WTC11 (cell line): ENCODE data around the gene CPA4. TPM values are rescaled to one million over a fixed set of nuclear protein-coding genes. Genes with fewer than 3 reads are reported as not detected.
"Not testable (repeated sequence)": the region's sequence is repeated elsewhere in the genome, so short reads cannot be mapped to it uniquely, and the experiment has no call there.

Experiments used
- ATAC-seq: fragments of 200-7000 bp; cut with Tn5 transposase; 2 replicates; pipeline ENCODE4 v1.10.0; 2021; ENCODE audit warnings: mild to moderate bottlenecking, moderate library complexity
- Bru-seq: library from RNA; stranded (reverse); fragments of 400-500 nt; gene quantifications from one replicate; lab custom pipeline; 2021; lab: Mats Ljungman, UMichigan
- CTCF ChIA-PET: fragments of 300-600 bp; sonication (Branson Sonifier 250); formaldehyde crosslinking; loops from one replicate; lab custom pipeline; 2021; ENCODE audit warnings: antibody characterized with exemption; lab: Charles Lee
- POLR2A ChIA-PET: fragments of 350-600 bp; sonication (Branson Sonifier 250); formaldehyde crosslinking; loops from one replicate; lab custom pipeline; 2021; ENCODE audit warnings: antibody characterized with exemption; lab: Charles Lee
- DNase-seq: peaks from one replicate; pipeline ENCODE4 v3.0.0; 2021; ENCODE audit warnings: low spot score
- H3K27ac Mint-ChIP-seq: 2 replicates; pipeline ENCODE4 v1.8.0; 2021; ENCODE audit warnings: mixed read lengths
- H3K27me3 Mint-ChIP-seq: 2 replicates; pipeline ENCODE4 v1.8.0; 2021; ENCODE audit warnings: low read depth, mild to moderate bottlenecking, moderate library complexity, mixed read lengths
- H3K36me3 Mint-ChIP-seq: 2 replicates; pipeline ENCODE4 v1.8.0; 2021; ENCODE audit warnings: mixed read lengths
- H3K4me1 Mint-ChIP-seq: 2 replicates; pipeline ENCODE4 v1.8.0; 2022; ENCODE audit warnings: mixed read lengths
- H3K4me3 Mint-ChIP-seq: 2 replicates; pipeline ENCODE4 v1.8.0; 2021; ENCODE audit warnings: mild to moderate bottlenecking, moderate library complexity, mixed read lengths
- H3K9me3 Mint-ChIP-seq: 2 replicates; pipeline ENCODE4 v1.8.0; 2021; ENCODE audit warnings: mixed read lengths
- ELF4 ChIP-seq: sonication (generic); formaldehyde crosslinking; IDR thresholded peaks from 2 replicates; pipeline ENCODE4 v1.8.1; 2022; ENCODE audit warnings: low read depth, mild to moderate bottlenecking, moderate library complexity, missing genetic modification reagents
- GTF2I ChIP-seq: fragments of 250-450 bp; sonication (Bioruptor Pico); conservative IDR thresholded peaks from 2 replicates; pipeline ENCODE4 v1.4.0; 2021; ENCODE audit warnings: mild to moderate bottlenecking
- JAZF1 ChIP-seq: fragments of 250-450 bp; sonication (Bioruptor Pico); IDR thresholded peaks from 2 replicates; pipeline ENCODE4 v1.9.0; 2021; ENCODE audit warnings: moderate library complexity, mild to moderate bottlenecking, inconsistent platforms
- PRRX2 ChIP-seq: fragments of 250-450 bp; sonication (Bioruptor Pico); IDR thresholded peaks from 2 replicates; pipeline ENCODE4 v1.8.0; 2021; ENCODE audit warnings: mild to moderate bottlenecking
- SMAD4 ChIP-seq: sonication (generic); formaldehyde crosslinking; IDR thresholded peaks from 2 replicates; pipeline ENCODE4 v1.8.0; 2022; ENCODE audit warnings: mild to moderate bottlenecking, missing genetic modification reagents
- TP53 ChIP-seq: sonication (generic); formaldehyde crosslinking; IDR thresholded peaks from 2 replicates; pipeline ENCODE4 v1.8.1; 2023; ENCODE audit warnings: mild to moderate bottlenecking, missing genetic modification reagents
- ZBTB21 ChIP-seq: sonication (generic); formaldehyde crosslinking; IDR thresholded peaks from 2 replicates; pipeline ENCODE4 v1.8.1; 2023; ENCODE audit warnings: mild to moderate bottlenecking, missing genetic modification reagents, borderline replicate concordance
- ZNF317 ChIP-seq: sonication (generic); formaldehyde crosslinking; IDR thresholded peaks from 2 replicates; pipeline ENCODE4 v1.8.1; 2023; ENCODE audit warnings: low read depth, mild to moderate bottlenecking, moderate library complexity, missing genetic modification reagents, borderline replicate concordance
- long read RNA-seq, 3 experiments: library from RNA in 1 of 3; library from capped mRNA in 1 of 3; library from polyadenylated mRNA in 1 of 3; unstranded in 2 of 3; stranded (forward) in 1 of 3; transcript quantifications; one replicate each; pipeline ENCODE4 v2.0.0, GENCODE V29; 2021
- total RNA-seq: library from RNA; stranded (reverse); gene quantifications from 3 replicates; pipeline ENCODE4 v1.2.3, GENCODE V29; 2021
- TF ChIP-seq, protein P1 (sequence below): sonication (generic); formaldehyde crosslinking; IDR thresholded peaks from 2 replicates; pipeline ENCODE4 v1.8.0; 2023; ENCODE audit warnings: missing genetic modification reagents
- TF ChIP-seq, protein P2 (sequence below): fragments of 250-450 bp; sonication (Bioruptor Pico); IDR thresholded peaks from 2 replicates; pipeline ENCODE4 v1.9.0; 2021; ENCODE audit warnings: mild to moderate bottlenecking
- TF ChIP-seq, protein P3 (sequence below): sonication (generic); formaldehyde crosslinking; IDR thresholded peaks from 2 replicates; pipeline ENCODE4 v1.8.1; 2022; ENCODE audit warnings: low read depth, mild to moderate bottlenecking, moderate library complexity, missing genetic modification reagents, borderline replicate concordance
- TF ChIP-seq, protein P4 (sequence below): sonication (generic); formaldehyde crosslinking; IDR thresholded peaks from 2 replicates; pipeline ENCODE4 v1.8.1; 2023; ENCODE audit warnings: mild to moderate bottlenecking, missing genetic modification reagents, moderate library complexity

The CPA4 gene, protein sequence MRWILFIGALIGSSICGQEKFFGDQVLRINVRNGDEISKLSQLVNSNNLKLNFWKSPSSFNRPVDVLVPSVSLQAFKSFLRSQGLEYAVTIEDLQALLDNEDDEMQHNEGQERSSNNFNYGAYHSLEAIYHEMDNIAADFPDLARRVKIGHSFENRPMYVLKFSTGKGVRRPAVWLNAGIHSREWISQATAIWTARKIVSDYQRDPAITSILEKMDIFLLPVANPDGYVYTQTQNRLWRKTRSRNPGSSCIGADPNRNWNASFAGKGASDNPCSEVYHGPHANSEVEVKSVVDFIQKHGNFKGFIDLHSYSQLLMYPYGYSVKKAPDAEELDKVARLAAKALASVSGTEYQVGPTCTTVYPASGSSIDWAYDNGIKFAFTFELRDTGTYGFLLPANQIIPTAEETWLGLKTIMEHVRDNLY
- 0.11 TPM in 2 of 3 replicates, not detected in the other for total RNA-seq
- Bru-seq, nascent RNA, result percentile 9 among the genes with signal in this experiment
- long read RNA-seq, experiment 1, result 0 reads
- long read RNA-seq, experiment 2, result 0 reads
- long read RNA-seq, experiment 3, result 0 reads

DNA sequence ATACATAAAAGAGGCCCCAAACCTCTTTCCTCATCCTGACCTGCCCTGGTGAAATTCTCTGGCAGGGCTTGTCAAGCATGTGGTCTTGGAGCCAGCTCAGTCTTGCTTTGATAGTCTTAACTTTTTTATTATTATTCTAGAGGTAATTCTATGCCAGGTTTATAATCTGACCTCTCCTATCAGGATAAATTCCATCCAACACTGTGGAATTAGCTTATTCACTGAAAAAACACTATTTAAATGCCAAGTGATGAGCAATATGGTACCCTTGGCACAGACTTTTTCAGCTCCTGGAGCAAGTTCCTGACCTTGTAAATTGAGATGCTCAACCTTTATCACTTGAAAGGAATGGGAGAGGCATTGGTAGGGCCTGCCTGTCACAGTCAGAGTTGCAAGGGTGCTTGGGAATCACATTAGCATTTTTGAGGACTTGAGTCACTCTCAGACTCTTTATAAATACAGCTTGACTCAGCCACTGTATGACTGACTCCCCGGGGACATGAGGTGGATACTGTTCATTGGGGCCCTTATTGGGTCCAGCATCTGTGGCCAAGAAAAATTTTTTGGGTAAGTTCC is at the start of gene CPA4:
TSS of gene CPA4 (plus strand) at position 480 of the 576 bp plus-strand sequence. CDS start at position 500, 20 bp downstream.
- H3K9me3 Mint-ChIP-seq, result no peaks in the 10 kb centered on the region
- H3K27ac Mint-ChIP-seq, result no peak within 1 kb of the TSS
- DNase-seq, result no peak
- ChIA-PET POLR2A (no interaction called here), CTCF (interaction anchor here (0.5 to 1.6 kb wide), 4 partner anchors 15 to 89 kb away, joined by 3 to 4 read pairs (median 3); no protein-coding TSS in a partner anchor)
- TF ChIP-seq PRRX2, result no peak
- TF ChIP-seq SMAD4, result no peak
- TF ChIP-seq, protein P1, sequence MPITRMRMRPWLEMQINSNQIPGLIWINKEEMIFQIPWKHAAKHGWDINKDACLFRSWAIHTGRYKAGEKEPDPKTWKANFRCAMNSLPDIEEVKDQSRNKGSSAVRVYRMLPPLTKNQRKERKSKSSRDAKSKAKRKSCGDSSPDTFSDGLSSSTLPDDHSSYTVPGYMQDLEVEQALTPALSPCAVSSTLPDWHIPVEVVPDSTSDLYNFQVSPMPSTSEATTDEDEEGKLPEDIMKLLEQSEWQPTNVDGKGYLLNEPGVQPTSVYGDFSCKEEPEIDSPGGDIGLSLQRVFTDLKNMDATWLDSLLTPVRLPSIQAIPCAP (CRISPR knock-in tag), result no peak
- TF ChIP-seq ZNF317 (CRISPR knock-in tag), result no peak
- TF ChIP-seq, protein P2, sequence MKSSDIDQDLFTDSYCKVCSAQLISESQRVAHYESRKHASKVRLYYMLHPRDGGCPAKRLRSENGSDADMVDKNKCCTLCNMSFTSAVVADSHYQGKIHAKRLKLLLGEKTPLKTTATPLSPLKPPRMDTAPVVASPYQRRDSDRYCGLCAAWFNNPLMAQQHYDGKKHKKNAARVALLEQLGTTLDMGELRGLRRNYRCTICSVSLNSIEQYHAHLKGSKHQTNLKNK, result no peak
- TF ChIP-seq ELF4 (CRISPR knock-in tag), result no peak
- TF ChIP-seq ZBTB21, result no peak
- TF ChIP-seq, protein P3, sequence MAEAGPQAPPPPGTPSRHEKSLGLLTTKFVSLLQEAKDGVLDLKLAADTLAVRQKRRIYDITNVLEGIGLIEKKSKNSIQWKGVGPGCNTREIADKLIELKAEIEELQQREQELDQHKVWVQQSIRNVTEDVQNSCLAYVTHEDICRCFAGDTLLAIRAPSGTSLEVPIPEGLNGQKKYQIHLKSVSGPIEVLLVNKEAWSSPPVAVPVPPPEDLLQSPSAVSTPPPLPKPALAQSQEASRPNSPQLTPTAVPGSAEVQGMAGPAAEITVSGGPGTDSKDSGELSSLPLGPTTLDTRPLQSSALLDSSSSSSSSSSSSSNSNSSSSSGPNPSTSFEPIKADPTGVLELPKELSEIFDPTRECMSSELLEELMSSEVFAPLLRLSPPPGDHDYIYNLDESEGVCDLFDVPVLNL (CRISPR knock-in tag), result no peak
- TF ChIP-seq JAZF1 (CRISPR knock-in tag), result no peak
- no peak for TF ChIP-seq TP53 (CRISPR knock-in tag)
- TF ChIP-seq GTF2I (CRISPR knock-in tag), result no peak
- TF ChIP-seq, protein P4, sequence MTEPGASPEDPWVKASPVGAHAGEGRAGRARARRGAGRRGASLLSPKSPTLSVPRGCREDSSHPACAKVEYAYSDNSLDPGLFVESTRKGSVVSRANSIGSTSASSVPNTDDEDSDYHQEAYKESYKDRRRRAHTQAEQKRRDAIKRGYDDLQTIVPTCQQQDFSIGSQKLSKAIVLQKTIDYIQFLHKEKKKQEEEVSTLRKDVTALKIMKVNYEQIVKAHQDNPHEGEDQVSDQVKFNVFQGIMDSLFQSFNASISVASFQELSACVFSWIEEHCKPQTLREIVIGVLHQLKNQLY (CRISPR knock-in tag), result no peak
- no peak within 1 kb of the TSS for H3K4me3 Mint-ChIP-seq
- 0 out of 2 replicates have a peak, but pooled peaks cover 3% of the 10 kb centered on the region for H3K4me1 Mint-ChIP-seq
- no peaks in the 10 kb centered on the region for H3K36me3 Mint-ChIP-seq
- no peak for ATAC-seq
- no peaks in the 10 kb centered on the region; the same call in 1 of the 2 replicates for H3K27me3 Mint-ChIP-seq

DNA sequence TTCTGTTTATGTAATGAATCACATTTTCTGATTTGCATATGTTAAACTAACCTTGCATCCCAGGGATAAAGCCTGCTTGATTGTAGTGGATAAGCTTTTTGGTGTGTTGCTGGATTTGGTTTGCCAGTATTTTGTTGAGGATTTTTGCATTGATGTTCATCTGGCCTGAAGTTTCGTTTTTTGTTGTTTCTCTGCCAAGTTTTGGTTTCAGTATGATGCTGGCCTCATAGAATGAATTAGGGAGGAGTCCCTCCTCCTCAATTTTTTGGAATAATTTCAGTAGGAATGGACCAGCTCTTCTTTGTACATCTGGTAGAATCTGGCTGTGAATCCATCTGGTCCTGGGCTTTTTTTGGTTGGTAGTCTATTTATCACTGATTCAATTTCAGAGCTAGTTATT is 49.5 kb upstream of the CPA4 start:
- H3K27ac Mint-ChIP-seq, POLR2A ChIA-PET, DNase-seq, ATAC-seq, H3K4me3 Mint-ChIP-seq, H3K27me3 Mint-ChIP-seq, H3K36me3 Mint-ChIP-seq, H3K4me1 Mint-ChIP-seq: not testable (repeated sequence)
- CTCF ChIA-PET, result interaction anchor here (0.8 to 1.0 kb wide), 2 partner anchors 34 to 138 kb away, joined by 3 to 4 read pairs; no protein-coding TSS in a partner anchor
- H3K9me3 Mint-ChIP-seq, result peaks cover 15% of the 10 kb centered on the region

DNA sequence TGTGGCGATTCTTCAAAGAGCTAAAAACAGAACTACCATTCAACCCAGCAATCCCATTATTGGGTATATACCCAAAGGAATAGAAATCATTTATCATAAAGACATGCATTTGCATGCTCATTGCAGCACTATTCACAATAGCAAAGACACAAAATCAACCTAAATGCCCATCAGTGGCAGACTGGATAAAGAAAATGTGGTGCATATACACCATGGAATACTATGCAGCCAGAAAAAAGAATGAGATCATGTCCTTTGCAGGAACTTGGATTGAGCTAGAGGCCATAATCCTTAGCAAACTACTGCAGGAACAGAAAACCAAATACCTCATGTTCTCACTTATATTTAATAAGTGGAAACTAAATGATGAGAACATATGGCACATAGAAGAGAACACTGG is 46.5 kb upstream of the CPA4 start:
- H3K4me3 Mint-ChIP-seq, DNase-seq, ATAC-seq, H3K4me1 Mint-ChIP-seq, H3K27me3 Mint-ChIP-seq, POLR2A ChIA-PET, H3K36me3 Mint-ChIP-seq, H3K27ac Mint-ChIP-seq: not testable (repeated sequence)
- peaks cover 15% of the 10 kb centered on the region for H3K9me3 Mint-ChIP-seq
- peak; percentile 53; the same call in 1 of the 2 replicates for TF ChIP-seq GTF2I (CRISPR knock-in tag)
- CTCF ChIA-PET, result interaction anchor here (0.5 kb wide), 1 partner anchor 511 kb away, joined by 3 read pairs; no protein-coding TSS in a partner anchor

DNA sequence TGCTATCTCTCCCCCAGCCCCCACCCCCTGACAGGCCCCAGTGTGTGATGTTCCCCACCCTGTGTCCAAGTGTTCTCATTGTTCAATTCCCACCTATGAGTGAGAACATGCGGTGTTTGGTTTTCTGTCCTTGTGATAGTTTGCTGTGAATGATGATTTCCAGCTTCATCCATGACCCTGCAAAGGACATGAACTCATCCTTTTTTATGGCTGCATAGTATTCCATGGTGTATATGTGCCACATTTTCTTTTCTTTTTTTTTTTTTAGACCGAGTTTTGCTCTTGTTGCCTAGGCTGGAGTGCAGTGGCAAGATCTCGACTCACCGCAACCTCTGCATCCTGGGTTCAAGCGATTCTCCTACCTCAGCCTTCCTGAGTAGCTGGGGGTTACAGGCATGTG is 44.1 kb upstream of the CPA4 start:
- H3K4me3 Mint-ChIP-seq, CTCF ChIA-PET, H3K27me3 Mint-ChIP-seq, H3K36me3 Mint-ChIP-seq, H3K4me1 Mint-ChIP-seq, DNase-seq, H3K27ac Mint-ChIP-seq, ATAC-seq: not testable (repeated sequence)
- POLR2A ChIA-PET, result interaction anchor here (0.6 kb wide), 1 partner anchor 25 kb away, joined by 3 read pairs; no protein-coding TSS in a partner anchor
- peaks cover 22% of the 10 kb centered on the region for H3K9me3 Mint-ChIP-seq

DNA sequence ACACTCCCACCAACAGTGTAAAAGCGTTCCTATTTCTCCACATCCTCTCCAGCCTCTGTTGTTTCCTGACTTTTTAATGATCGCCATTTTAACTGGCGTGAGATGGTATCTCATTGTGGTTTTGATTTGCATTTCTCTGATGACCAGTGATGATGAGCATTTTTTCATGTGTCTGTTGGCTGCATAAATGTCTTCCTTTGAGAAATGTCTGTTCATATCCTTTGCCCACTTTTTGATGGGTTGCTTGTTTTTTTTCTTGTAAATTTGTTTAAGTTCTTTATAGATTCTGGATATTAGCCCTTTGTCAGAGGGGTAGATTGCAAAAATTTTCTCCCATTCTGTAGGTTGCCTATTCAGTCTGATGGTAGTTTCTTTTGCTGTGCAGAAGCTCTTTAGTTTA is 43.3 kb upstream of the CPA4 start:
- H3K4me1 Mint-ChIP-seq, ATAC-seq, H3K27ac Mint-ChIP-seq, H3K4me3 Mint-ChIP-seq, H3K27me3 Mint-ChIP-seq, POLR2A ChIA-PET, DNase-seq: not testable (repeated sequence)
- Mint-ChIP-seq H3K9me3 (peaks cover 26% of the 10 kb centered on the region), H3K36me3 (peaks cover 10% of the 10 kb centered on the region)
- CTCF ChIA-PET, result interaction anchor here (0.6 kb wide), 1 partner anchor 298 kb away, joined by 4 read pairs; no protein-coding TSS in a partner anchor
